PFSK-1 (cell line): ENCODE measurements around the gene NKX6-2.

Source experiments
- FOXP2 ChIP-seq: optimal IDR thresholded peaks from 2 replicates; pipeline ENCODE3; 2011; ENCODE audit warnings: borderline replicate concordance, control low read depth, inconsistent platforms; ENCODE audit not compliant: insufficient read depth; ENCODE audit errors: extremely low read length, extremely low read depth
- POLR2AphosphoS5 ChIP-seq: IDR thresholded peaks from 2 replicates; pipeline ENCODE4 v1.6.1; 2012; ENCODE audit warnings: low read depth, mild to moderate bottlenecking, control low read depth, low read length, moderate library complexity
- REST ChIP-seq, 2 experiments: IDR thresholded peaks; 2 replicates each; pipeline versions ENCODE4 v1.6.1 to v1.8.0; 2011 to 2012; ENCODE audit warnings: low read depth in 2 of 2, low read length in 2 of 2, control low read depth in 1 of 2, inconsistent platforms in 1 of 2, mild to moderate bottlenecking in 1 of 2, moderate library complexity in 1 of 2; ENCODE audit not compliant: insufficient read depth in 1 of 2
- SIN3A ChIP-seq: IDR thresholded peaks from 2 replicates; pipeline ENCODE4 v1.6.1; 2012; ENCODE audit warnings: mild to moderate bottlenecking, low read length, moderate library complexity, borderline replicate concordance; ENCODE audit not compliant: insufficient read depth
- TAF1 ChIP-seq: IDR thresholded peaks from 2 replicates; pipeline ENCODE4 v1.6.1; 2012; ENCODE audit warnings: low read length, control low read depth, borderline replicate concordance; ENCODE audit not compliant: insufficient read depth

NKX6-2 gene

GRCh38 chr10:132783165-132783939 lies 2.6 kb downstream of the NKX6-2 start:
- no peak for TF ChIP-seq FOXP2
- TF ChIP-seq POLR2AphosphoS5, result no peak
- TF ChIP-seq TAF1, result no peak

DNA sequence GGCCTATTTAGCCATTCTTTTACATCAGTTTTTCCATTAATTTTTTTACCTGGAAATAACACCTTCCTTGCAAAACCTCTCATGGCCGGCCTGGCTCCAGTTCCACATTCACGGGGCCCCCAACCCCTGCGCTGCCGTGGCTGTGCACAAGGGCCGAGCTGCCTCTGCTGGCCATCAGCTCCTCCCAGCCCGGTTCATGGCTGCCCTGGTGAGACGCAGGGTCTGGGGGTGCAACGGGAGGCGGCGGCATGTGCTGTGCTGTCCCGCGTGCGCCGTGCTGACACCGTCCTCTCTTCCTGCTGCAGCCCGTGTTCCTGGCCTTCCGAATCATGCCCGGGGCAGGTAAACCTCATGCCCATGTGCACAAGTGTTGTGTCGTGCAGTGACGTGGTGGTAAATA lies 4.4 kb downstream of the NKX6-2 start:
- TF ChIP-seq FOXP2 (no peak), POLR2AphosphoS5 (no peak), SIN3A (no peak), REST (IDR thresholded peaks at IDR 0.05; ENCODE audit: insufficient read depth in 1 of 2, low read depth in 2 of 2, low read length in 2 of 2) (no peak), TAF1 (no peak)

GRCh38 chr10:132780356-132780755 lies 5.6 kb downstream of the NKX6-2 start:
- no peak for TF ChIP-seq SIN3A
- TF ChIP-seq POLR2AphosphoS5, result no peak
- no peak for TF ChIP-seq REST (IDR thresholded peaks at IDR 0.05; ENCODE audit: insufficient read depth in 1 of 2, low read depth in 2 of 2, low read length in 2 of 2)
- TF ChIP-seq FOXP2, result no peak
- no peak for TF ChIP-seq TAF1

DNA sequence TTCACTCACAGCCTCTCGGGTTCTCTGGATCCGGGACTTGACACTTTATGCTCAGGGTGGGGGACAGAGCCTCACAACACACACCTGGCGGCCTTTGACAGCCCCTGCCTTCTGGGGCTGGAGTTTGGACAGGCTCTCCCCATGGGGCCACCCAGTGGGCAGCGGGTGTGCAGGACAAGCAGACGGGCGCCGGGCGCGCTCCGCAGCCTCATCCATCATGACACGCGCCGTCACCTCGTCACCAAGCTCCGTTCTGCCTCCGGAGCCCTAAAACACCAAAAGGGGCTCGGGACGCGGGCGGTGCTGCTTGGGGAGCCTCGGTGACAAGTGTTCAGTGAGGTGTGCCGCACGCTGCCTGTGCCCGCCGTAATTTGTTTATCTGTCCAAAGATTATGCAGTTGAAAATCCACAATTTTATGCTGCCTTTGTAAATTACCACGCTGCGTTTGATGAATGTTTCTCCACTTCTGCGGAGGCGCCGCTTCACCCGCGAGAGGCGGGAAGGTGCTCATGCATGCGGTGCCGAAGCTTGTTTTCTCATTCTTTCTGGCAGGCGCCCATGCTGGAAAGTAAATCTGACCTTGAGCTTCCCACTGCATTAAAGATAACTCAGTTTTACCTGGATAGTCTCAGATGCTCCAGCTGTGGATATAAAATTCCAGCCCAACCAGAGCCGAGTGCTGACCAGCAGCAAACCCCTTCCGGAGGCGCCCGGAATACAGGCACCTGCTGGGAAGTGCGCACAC lies 6.2 kb downstream of the NKX6-2 start:
- no peak for TF ChIP-seq FOXP2
- TF ChIP-seq TAF1, result no peak
- TF ChIP-seq REST (IDR thresholded peaks at IDR 0.05; ENCODE audit: insufficient read depth in 1 of 2, low read depth in 2 of 2, low read length in 2 of 2), result no peak
- no peak for TF ChIP-seq POLR2AphosphoS5

GRCh38 chr10:132777441-132777840 lies 8.5 kb downstream of the NKX6-2 start:
- TF ChIP-seq REST (IDR thresholded peaks at IDR 0.05; ENCODE audit: insufficient read depth in 1 of 2, low read depth in 2 of 2, low read length in 2 of 2), result no peak
- no peak for TF ChIP-seq SIN3A
- TF ChIP-seq TAF1, result no peak
- TF ChIP-seq FOXP2, result no peak
- TF ChIP-seq POLR2AphosphoS5, result no peak
